AML-193 (cell line): ENCODE results near the gene ST8SIA2.

Experiments used
- DNase-seq, 2 experiments: peaks; one replicate each; lab custom pipeline; 2025; lab: John Stamatoyannopoulos, UW

The ST8SIA2 gene

DNA sequence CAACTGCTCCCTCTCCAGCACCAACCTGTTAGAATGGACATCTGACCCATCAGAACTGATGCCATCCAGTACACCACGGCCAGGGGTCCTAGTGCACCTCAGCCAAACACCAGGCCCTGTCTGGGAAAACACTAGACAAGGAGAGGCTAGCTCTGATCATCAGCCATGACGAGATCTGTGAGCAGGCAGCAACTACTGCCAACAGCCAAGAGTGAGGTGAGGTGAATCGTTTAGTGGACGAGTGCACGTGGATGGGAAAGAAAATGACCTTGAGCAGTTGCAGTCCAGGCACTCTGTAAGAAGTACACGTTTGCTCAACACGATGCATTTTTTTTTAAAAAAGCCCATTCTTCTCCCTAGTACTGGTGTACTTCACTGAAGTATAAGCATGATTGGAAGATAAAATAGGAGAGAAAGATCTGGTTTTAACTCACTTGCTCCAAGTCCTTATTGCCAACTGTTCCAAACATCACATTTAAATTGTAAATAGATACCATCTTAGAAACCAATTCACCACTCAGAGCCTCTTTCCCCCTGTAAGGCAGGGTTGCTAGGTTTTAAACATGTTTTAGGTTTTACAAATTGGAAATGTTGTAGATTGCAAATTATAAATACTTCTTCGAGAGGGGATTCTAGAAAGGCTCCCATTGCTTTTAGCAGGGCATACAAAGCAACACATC lies 5.7 kb downstream of the ST8SIA2 start:
- DNase-seq: no peak

DNA sequence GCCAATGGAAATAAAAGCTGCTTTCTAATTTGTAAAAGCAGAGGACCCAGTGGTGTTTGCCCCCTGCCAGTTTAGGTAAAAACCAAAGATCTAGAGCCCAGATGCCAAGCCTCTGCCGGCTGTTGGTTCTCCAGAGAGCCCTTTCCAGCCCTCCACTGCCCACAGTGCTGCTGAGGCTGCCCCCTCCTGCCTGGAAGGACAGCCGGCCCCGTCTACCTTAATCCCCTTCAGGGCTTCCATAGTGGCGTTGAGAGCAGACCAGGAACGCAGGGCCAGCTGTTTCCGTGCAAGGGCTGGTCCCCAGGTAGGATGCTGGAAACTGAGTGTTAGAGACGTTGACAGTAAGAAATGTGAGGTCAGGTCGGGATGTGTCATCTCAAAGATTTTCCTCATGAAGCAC lies 6.9 kb downstream of the ST8SIA2 start:
- no peak for DNase-seq

DNA sequence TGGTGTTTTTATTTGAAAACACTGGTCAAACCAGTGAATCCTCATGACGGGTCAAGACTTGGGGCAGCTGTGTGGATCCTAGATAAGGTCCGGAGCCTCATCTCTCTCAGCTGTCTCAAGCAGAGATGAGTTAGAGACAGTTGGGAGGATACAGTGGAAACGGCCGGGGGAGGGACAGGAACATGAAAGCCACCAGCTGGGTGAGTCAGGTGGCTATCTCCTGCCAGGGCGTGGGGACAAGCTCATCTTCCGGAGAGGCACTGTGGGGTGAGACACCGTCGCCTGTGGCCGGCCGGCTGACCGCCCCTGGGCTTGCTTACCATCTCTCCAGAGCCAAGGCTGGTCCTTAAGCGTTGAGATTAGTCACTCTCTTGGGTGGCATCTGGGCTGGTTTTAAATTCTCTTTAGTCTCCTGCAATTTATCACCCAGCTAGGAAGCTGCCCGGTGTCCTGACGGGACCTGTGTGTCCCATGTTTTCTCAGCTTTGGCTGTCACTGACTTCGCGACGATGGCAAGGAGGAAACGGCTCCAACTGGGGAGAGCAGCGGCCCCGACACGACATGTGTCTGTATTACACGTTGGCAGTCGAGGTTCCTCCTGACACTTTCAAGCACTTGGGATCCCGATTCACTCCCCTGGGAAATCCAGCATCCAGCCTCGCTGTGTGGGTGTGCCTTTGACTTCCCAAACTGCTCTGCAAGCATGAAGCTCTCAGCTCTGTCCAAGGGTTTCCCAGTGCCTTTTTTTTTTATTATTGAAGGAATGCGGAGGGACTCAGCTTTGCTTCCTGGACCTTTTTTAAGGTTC lies 7.5 kb downstream of the ST8SIA2 start:
- DNase-seq: no peak

DNA sequence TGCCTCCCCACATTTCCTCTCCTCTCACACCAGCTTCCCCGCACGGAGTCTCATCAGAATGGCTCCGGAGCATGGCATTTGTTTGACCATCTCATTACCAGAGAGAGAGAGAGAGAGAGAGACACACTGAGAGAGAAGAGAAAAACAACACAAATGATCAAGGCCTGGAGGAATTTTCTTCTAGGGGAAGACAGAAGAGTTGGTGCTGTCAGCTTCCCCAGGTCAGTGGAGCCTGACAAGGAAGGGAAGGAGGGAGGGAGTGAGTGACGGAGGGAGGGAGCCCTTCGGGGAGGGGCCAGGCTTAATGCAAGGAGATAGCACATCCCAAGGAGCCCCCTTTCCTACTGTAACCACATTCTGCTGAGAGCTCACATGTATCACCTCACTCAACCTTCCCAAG lies 9.1 kb downstream of the ST8SIA2 start:
- no peak for DNase-seq

DNA sequence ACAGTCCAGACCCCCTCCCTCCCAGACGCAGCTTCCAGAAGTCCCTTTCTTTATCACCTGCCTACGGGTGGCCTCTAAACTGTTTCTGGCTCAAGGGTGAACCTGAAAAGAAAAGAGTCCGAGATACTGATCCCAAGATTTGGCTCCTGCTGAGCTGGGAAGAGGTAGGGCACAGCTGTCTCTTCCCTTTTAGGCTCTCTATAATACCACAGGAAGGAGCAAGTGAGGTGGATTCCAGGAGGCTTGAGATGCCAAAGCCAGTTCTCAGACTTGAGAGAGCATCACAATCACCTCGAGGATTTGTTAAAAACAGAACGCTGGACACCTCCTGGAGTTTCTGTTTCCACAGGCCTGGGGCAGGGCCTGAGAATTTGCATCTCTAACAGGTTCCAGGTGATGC lies 12.3 kb downstream of the ST8SIA2 start:
- no peak for DNase-seq

DNA sequence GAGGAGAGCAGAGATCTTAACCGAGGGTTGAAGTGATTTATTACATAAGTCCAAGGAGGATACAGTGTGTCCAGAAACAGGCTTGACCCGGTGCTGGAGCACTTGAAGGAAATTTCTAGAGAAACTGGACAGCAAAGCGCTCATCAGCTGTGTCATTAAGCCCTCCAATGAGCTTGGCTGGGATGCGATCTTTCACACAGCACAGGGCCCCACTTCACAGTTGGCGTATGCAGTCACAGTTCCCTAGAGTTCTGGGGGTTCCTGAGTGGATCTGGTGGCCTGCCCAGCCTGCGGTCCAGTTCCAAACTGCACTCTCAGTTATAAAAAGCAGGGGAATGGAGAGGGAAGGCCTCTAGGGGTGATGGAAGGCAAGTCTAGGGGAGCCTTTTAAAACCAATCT lies 13.6 kb downstream of the ST8SIA2 start:
- no peak for DNase-seq

DNA sequence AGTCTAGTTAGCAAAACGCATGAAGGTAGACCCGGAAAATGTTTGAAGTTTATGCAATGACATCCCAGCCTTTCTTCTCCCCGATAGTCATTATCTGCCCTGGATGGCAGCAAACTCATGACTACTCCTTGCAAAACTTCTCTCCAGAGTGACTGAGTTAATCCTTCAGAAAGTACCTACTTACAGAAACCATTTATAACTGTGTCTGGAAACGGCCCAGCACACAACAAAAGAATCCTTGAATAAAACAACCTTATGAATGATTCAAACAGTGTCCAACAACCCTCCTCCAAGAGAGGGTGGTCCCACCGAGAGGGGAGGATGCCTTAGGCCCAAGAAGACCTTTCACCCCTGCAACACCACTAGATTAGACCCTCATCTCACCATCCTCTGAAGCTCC lies 14.2 kb downstream of the ST8SIA2 start:
- no peak for DNase-seq

DNA sequence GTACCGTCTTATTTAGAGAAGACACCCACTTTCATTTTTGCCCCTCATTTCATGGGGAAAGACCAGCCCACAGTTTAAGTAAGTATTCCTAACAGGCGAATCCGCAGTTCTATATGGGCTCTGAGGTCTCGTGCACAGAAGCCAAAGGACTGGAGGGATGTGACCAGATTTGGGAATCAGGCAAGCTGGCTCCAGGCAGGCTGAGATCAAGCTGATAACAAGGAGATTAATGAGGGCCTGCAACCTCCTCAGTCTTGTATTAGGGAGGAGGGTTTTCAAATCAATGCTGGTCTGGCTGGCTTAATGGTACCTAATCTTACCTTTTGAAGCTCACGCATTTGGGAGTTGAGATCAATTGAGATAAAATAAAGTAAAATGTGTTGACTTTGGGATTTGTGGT lies 15.3 kb downstream of the ST8SIA2 start:
- no peak for DNase-seq

DNA sequence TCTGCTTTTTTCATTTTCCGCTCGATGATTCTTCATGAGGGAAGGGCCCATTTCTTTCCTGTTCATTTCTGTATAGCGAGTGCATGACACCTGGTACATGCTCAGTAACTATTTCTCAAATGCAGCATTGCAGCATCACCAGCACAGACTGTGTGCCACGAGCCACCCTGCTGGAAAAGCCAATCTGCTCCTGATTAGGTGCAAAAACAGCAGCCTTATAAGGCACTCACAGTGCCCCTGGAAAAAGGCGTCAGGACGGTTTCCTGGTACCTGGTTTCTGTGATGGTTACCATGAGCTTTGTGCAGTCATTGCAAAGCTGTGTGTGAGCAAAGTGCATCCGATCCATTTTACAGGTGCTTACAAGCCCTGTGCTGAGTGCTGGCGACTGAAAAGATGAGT lies 15.8 kb downstream of the ST8SIA2 start:
- DNase-seq: no peak

DNA sequence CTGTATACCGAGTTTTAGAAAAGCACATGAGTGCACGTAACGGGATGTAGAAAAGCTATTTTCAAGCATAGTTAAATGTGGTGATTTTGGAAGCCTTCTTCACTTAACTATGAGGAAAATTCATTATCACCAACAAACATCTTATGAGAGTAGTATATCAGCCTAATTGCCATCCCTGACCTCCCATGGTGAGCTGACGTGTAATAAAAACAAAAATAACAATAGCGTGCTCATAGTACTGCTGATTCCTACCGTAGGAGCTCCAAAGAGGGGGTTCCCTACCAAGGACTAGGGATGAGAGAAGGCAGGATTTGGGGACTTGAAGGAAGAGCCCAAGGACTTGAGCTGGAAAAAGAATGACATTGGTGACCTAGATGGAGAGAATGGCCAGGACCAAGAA lies 16.9 kb downstream of the ST8SIA2 start:
- DNase-seq: no peak

DNA sequence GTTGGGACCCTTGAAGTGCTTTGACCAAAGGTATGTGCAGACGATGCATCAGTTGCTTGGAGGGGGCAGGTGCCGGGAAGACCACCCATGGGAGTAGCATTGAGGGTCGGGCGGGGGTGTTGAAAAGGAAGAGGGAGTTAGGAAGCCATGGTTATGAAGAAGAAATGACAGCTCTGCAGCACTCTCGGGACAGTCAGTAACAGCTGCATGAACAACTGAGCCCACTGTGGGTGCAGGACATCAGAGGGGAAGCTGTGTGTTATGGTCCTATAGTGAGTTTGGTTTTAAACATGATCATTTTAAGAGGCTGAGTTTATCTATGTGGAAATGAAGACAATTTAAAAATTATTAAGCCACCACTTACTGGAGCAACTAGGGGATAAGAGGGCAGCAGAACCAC lies 17.6 kb downstream of the ST8SIA2 start:
- DNase-seq: no peak

DNA sequence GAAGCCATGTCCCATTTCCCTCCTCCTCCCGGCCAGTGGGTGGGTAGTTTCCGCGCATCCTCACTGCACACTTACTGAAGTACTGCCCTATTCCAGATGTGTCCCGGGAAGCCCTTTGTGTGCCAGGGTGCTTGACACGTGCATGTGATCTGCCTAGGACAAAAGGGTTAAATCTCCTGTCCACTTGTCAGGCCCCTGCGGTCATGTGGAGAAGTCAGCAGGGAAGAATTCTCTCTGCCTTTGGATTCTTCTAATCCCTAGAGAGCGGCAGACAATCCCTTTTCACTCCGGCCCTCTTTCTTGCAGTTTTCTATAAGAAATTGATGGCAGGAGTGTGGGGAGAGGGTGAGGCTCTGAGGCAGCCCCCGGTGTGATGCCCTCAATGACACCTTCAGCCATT lies 19.8 kb downstream of the ST8SIA2 start:
- no peak for DNase-seq

DNA sequence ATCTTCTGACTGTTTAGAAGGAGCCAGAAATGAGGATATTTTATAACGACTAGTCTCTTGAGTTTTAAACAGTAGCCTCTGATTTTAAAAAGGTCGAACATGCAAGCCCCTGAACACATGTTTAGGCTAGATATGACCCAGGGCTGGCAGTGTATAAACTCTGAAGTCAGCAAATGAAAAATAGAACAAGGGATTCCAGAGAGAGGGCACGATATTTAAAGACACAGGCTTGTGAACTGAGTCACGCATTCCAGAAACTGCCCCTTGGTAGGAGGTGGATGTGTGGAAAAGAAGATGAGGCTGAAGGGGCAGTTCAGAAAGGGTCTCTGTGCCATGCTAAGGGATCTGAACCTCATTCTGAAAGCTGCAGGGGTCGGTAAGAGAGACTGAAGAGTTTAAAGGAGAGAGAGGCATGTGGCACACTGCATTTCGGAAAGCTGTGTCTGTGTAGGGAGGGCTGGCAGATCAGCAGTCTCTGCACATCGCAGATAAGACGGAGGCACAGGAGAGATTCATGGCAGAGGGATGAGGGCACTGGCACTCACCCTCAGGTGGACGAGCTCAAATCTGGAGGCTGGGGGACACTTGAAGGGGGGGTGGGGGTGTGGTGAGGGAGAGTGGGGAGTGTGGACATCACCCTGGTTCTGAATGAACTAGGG lies 22.1 kb downstream of the ST8SIA2 start:
- DNase-seq: no peak

DNA sequence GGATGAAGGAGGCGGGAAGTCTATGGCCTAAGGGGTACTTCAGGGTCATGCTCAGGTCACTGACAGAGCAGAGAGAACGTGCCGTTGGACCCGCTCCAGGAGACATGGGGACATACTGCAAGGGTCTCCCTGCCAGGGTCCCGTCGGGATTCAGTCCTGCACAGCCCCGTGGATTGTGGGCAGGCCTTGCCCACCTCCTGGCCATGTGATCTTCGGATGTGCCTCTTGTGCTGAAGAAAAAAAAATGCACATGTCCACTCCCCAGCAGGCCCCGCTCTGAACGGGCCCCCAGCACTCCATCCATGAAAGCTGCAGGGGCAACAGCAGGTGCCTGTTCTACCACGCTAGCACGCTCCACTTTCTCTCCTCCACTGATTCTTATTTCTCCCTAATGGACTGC lies 22.9 kb downstream of the ST8SIA2 start:
- no peak for DNase-seq

DNA sequence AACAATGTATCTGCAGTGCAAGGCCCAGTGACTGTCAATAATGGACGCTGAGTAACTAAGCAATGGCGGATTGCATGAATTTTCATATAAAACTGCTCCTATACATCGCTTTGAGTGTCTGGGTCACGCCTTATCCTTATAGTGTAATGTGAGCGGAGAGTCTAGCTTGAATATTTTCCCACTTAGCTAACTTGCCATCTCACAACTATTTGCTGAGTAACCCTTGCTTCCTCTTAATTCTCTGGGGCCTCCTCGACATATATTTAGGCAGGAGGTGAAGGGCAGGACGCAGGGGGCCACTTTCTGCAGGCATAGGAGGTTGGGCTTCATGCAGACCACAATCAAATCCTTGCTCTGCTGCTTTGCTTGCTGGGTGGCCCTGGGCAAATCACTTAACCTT lies 24.0 kb downstream of the ST8SIA2 start:
- DNase-seq: no peak

DNA sequence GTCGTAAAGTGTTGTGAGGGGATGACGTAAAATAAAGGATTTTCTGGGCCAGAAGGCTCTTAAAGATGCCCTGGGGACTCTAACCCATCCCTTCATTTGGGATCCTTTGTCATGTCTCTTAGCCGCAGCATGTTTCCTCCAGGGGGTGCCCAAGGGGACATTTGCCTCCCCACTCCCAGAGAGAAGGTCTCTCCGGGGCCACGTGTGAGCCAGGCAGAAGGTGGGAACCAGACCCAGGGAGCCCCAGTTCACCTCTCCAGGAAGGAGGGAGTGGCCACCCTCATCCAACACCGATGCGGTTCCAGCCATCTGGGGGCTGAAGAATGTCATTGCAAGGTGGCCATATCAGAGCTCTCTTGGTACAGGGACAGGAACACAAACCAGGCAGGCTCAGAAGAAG lies 25.2 kb downstream of the ST8SIA2 start:
- no peak for DNase-seq

DNA sequence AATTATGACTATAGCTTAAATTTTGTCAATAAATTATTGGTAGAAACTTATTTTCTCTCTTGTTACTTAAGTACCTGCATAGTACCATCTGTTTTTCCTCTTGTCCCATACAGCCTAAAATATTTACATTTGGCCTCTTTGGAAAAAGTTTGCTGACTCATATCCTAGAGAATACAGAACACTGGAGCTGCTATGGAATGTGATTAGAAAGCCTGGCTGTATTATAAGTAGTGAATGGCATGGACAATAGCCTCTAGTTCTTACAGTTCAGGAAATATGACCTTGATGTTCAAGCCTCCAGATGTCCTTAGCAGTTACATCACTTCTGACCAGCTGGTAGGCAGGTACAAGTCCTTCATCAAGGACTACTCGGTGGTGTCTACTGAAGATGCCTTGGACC lies 28.3 kb downstream of the ST8SIA2 start:
- no peak for DNase-seq

DNA sequence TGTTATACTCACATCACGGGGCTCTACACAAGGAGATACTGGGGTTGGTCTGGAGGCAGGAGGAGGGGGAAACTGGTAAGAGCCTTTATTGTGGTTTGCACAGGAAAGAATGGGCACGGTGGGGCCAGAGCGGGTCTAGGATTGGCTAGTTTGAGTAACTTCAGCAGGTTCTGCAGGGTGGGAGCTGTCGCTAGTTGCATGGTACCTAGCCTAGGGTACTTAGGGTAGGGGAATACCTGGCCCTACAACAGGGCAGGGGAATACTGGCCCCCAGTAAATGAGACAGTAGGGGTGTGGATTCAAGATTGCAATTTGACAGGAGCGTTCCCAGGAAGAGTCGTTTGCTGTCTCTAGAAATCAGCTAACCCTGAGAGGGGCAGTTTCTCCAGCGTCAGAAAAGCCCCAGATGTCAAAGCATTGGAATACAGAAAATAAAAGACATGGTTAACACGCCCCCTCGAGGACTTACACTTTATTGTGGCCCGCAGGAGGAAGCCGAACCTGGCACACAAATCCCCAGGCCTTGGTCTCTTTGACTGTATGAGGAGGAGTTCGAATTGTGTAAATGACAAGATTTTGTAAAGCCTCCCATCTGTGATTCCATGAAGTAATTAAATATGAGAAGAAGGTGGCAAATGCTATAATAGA lies 32.0 kb downstream of the ST8SIA2 start:
- no peak for DNase-seq

DNA sequence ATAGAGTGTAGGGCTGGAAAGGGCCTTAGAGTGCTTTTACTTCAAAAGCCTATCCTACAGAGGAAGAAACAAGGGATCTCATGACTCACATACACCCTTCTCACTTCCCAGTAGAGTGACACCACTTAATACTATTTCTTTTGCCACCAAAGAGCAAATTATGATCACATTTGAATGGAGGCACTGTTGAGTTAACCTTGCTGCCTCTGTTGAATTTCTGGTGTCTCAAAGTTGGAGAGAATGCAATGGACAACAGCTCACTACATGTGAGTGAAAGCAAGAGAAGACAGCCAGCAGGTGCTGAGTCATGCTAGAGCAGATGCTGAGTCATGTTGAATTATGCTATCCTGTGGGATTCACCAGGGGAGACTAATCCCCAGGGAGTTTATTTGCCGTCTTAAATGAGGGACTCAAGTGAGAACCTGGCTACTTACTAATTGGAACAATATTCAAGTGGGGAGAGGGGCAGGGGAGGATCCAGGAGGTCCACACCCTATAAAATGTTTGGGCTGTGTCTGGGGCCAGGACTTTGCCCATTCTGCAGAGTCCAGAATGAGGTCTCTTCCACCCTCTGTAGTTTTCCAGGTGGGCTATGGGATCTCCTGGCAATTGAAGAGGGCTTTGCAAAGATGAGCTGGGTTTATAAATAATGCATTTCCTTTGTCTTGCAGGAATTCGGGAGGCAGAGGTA lies 35.8 kb downstream of the ST8SIA2 start:
- DNase-seq: no peak

DNA sequence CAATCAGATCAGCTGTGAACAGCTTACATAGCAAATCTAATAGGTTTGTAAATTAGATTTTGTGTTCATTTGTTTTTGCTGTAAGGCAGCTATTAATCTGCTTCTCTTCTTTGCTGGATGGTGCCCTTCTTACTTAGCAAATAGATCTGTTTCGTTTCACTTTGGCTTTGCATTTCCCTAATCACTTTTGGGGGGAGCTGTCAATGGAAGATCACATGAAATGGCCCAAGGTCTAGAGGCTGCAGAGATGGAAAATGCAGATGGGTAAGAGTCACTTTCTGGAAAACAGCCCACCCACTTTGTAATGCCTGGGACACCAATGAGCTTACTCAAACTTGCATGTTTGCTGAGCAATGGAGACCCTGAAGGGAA lies 36.4 kb downstream of the ST8SIA2 start:
- no peak for DNase-seq

DNA sequence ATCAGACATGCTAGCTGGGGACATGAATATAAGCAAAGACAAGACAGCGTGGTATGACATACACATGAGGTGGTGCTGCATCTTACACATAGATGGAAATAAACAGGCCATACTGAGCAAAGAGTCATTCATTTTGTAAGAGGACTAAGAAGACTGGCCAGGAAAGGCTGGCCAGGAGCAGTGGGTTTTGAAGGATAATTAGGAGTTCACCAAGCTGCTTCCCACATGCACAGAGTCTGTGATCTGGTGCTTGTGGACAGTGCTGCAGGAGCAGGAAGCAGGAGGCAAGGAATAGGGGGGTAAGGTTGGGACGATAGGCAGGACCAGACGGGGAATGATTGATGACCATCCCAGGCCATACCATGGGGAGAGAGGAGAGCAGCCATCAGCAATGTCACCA lies 41.5 kb downstream of the ST8SIA2 start:
- DNase-seq: no peak

DNA sequence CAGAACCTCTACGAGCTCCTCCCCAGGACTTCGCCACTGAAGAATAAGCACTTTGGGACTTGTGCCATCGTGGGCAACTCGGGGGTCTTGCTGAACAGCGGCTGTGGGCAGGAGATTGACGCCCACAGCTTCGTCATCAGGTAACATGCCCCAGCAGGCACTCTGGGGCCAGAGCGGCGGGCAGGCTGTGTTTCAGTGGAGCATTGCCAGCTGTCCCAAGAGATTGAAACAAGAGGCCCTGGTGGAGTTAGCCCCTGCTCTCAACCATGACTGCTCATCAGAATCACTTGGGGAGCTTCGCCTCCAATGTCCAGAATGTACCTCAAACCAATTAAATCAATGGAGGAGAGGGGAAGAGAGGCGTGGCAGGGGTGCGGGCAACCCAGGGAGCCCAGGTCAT lies 44.8 kb downstream of the ST8SIA2 start:
- no peak for DNase-seq
